NCI-H128 (cell line): ENCODE data around the gene ZBTB3.
A peak's percentile ranks its signal among the peaks of the same experiment; 100 is the strongest.
"Not testable (repeated sequence)": the region's sequence is repeated elsewhere in the genome, so short reads cannot be mapped to it uniquely, and the experiment has no call there.

Experiments used
- DNase-seq: peaks from one replicate; lab custom pipeline; 2025; ENCODE audit not compliant: unreplicated experiment; lab: John Stamatoyannopoulos, UW

Gene ZBTB3

GRCh38 chr11:62753736-62754603 is at the start of gene ZBTB3:
ZBTB3 (minus strand) TSS chr11:62754160; CDS start chr11:62753664, 496 bp downstream.
- DNase-seq: peak; percentile 95

DNA sequence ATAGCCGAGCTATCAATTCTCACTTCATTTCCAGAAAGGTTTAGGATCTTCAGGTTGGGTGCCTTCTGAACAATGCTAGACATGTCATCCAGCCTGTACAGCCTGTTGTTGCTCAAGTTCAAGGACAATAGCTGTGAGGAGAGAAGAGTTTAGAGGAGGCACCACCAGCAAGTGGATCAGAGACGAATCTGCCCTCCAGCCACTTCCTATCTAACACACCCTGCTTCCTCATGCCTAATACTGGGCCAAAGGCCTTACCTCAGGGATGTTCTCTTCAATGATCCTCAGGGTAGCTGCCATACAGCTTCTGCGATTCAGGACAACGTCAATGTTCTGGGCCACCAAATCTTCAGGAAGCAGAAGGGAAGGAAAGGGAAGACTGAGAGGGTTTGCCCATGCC is 47.1 kb upstream of the ZBTB3 start:
- DNase-seq: no peak

GRCh38 chr11:62799486-62799885 is 45.5 kb upstream of the ZBTB3 start:
- no peak for DNase-seq

- no peak for DNase-seq
Observed at GRCh38 chr11:62796281-62796680, 42.3 kb upstream of the ZBTB3 start.

DNA sequence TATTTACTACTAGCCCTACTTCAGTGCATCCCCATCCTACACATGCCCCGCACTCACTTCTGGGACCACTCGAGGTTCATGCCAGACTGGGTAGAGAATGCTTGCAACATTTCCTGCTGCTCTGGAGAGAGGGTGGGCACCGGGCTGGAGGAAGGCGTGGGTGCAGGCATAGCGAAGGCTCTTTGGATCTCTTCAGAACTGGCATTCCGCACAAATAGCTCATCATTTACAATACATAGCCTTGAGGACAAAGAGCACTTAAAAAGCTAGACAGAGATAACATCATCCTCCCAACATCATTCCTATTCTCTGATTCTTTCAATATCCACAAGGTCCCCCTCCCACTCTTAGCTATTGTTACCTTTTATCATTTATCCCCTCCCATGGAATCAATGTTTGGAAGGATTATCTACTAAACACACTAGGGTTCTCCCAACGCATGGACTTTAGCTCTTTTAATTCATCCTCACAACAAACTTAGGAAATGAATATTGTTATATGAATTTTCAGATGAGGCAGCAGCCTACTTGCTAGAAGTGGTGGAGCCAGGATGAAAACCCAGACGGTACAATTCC is 40.3 kb upstream of the ZBTB3 start:
- DNase-seq: no peak

DNA sequence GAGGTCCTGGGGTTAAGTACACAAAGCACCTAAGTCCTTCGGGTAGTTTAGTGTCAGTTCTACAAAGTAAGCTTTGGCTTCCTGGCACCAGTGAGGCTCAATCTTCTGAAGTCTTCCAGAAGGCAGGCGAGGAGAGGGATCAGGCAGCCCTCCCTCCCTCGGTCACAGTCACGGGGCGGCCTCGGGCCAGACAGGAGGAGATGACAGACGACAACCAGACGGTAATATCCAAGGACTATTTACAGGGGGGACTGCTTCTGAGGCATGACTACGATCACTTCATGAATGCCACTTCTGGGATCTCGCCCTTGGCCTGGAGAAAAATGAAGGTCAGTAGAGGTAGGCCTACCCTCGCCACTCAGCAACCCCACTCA is 38.2 kb upstream of the ZBTB3 start:
- DNase-seq: no peak

- peak; percentile 54 for DNase-seq
Observed at GRCh38 chr11:62791501-62792201, 37.7 kb upstream of the ZBTB3 start, which contains the start of gene TMEM223. TMEM223 (minus strand) TSS chr11:62792006; CDS start chr11:62791994, 12 bp downstream.

GRCh38 chr11:62789576-62789975 is 35.6 kb upstream of the ZBTB3 start:
- no peak for DNase-seq

GRCh38 chr11:62788991-62789390 is 35.0 kb upstream of the ZBTB3 start:
- DNase-seq: no peak

GRCh38 chr11:62787005-62787759 is 33.2 kb upstream of the ZBTB3 start, which contains the start of gene TMEM179B:
TMEM179B (plus strand) TSS chr11:62787402; CDS start chr11:62787432, 30 bp downstream.
- peak; percentile 95 for DNase-seq

GRCh38 chr11:62786318-62787004 is 32.5 kb upstream of the ZBTB3 start:
- DNase-seq: peak; percentile 76

GRCh38 chr11:62782753-62783152 is 28.8 kb upstream of the ZBTB3 start:
- DNase-seq: no peak

- DNase-seq: no peak
Observed at GRCh38 chr11:62778441-62778840, 24.5 kb upstream of the ZBTB3 start.

- DNase-seq: no peak
Observed at GRCh38 chr11:62777389-62777788, 23.4 kb upstream of the ZBTB3 start.

GRCh38 chr11:62775646-62776045 is 21.7 kb upstream of the ZBTB3 start:
- DNase-seq: no peak

DNA sequence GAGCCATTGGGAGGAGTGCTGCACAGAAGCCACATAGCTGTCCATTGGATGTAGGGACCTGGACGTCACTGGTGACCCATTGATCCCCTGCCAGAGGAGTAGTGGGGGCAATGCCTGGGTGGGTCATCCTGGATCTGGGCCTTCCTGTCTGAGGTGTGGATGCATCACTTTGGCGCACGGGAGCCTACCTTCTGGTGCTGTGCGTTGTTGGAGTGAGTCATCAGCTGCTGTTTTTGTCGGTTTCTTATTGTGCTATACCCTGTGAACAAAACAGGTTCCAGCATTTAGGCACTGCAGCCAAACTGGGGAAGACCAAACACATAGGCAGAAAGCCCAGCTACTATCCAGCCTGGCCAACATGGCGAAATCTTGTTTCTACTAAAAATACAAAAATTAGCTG is 20.4 kb upstream of the ZBTB3 start:
- no peak for DNase-seq

GRCh38 chr11:62771144-62772021 is 17.4 kb upstream of the ZBTB3 start, which contains the start of gene TAF6L:
TAF6L (plus strand) TSS chr11:62771396; CDS start chr11:62775784, 4,388 bp downstream.
- DNase-seq: peak; percentile 96

- DNase-seq: peak; percentile 59
Observed at GRCh38 chr11:62770778-62771143, 16.8 kb upstream of the ZBTB3 start.

GRCh38 chr11:62760867-62761227 is 6.9 kb upstream of the ZBTB3 start:
- DNase-seq: not testable (repeated sequence)
